ENCODE results near the gene REEP5.
A peak's percentile ranks its signal among the peaks of the same experiment; 100 is the strongest.
"Not testable (repeated sequence)": the region's sequence is repeated elsewhere in the genome, so short reads cannot be mapped to it uniquely, and the experiment has no call there.

The REEP5 gene

DNA sequence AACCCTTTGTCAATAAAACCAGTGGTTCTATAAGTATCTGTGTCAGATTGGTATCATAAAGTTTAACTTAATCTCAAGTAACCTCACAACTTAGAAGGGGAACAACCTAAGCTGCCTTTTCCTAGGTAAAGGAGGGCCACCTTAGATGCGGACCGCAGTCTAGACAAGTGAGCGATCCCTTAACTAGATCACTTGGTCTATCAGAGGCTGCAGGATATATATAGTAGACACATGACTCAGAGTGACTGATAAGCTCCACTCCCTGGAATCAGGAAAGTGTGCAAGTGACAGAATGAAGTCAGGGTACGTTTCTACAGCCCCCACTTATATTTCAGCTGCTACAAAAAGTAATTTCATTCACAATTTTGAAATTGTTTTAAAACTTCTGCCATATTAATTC is 7.4 kb downstream of the REEP5 start:
- ChIA-PET POLR2A (no interaction called here), CTCF (interaction anchor here (1.0 kb wide), 1 partner anchor 17 kb away, joined by 3 read pairs; no protein-coding TSS in a partner anchor)

DNA sequence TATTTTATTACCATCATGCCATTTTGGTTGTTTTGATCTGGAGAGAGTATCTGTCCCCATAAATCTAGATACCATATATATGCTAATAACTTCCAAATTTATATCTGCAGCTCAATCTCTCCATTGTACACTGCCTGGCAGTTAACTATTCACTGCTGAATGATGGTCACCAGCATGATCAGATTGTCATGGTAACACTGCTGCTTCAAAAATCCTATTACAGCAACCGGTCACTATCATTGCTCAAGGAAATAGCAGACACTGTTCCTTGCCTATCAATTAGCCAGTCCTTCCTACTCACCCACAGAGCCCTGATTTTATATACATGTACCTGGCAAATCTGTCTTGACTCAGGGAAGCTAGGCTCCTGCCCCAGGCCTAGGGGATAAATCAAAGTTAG is 11.5 kb downstream of the REEP5 start:
- Histone ChIP-seq H3K4me3 (ENCODE audit: control insufficient read depth in 1 of 7, extremely low read depth in 1 of 7, insufficient read depth in 4 of 7, low read depth in 2 of 7, low read length in 6 of 7) (no peak overlapping the region), H3K4me1 (ENCODE audit: control extremely low read depth in 1 of 4, control insufficient read depth in 4 of 4, insufficient read depth in 4 of 4, low read length in 3 of 4) (no peaks in the 10 kb centered on the region), H3K27ac (ENCODE audit: insufficient read depth in 1 of 2, low read depth in 1 of 2, low read length in 2 of 2, poor library complexity in 1 of 2, severe bottlenecking in 2 of 2) (no peak overlapping the region), H3K9me3 (ENCODE audit: control extremely low read depth in 1 of 5, control insufficient read depth in 4 of 5, insufficient read depth in 2 of 5, low read depth in 1 of 5, low read length in 4 of 5) (no peaks in the 10 kb centered on the region), H3K36me3 (ENCODE audit: control insufficient read depth in 4 of 4, insufficient read depth in 4 of 4, low read length in 3 of 4) (peaks cover 0 to 35% (median 4%) of the 10 kb centered on the region in 4 experiments), H3K27me3 (replicated peaks in 2 of 5; ENCODE audit: control insufficient read depth in 4 of 5, insufficient read depth in 5 of 5, low read length in 4 of 5) (peaks cover 0 to 4% (median 0%) of the 10 kb centered on the region in 5 experiments)
- no peak for DNase-seq
- 100% methylated on average over 1 of the region's 1 CpG for WGBS (ENCODE audit: insufficient coverage)
- CTCF ChIA-PET: no interaction called here
- POLR2A ChIA-PET: no interaction called here

More for the DNA sequence above, 7.4 kb downstream of the REEP5 start:
- no peak overlapping the region for H3K27ac ChIP-seq (ENCODE audit: insufficient read depth in 1 of 2, low read depth in 1 of 2, low read length in 2 of 2, poor library complexity in 1 of 2, severe bottlenecking in 2 of 2)
- no peaks in the 10 kb centered on the region for H3K9me3 ChIP-seq (ENCODE audit: control extremely low read depth in 1 of 5, control insufficient read depth in 4 of 5, insufficient read depth in 2 of 5, low read depth in 1 of 5, low read length in 4 of 5)
- peaks cover 0 to 18% (median 0%) of the 10 kb centered on the region in 5 experiments for H3K27me3 ChIP-seq (replicated peaks in 2 of 5; ENCODE audit: control insufficient read depth in 4 of 5, insufficient read depth in 5 of 5, low read length in 4 of 5)
- peaks cover 2 to 43% (median 3%) of the 10 kb centered on the region in 4 experiments for H3K36me3 ChIP-seq (ENCODE audit: control insufficient read depth in 4 of 4, insufficient read depth in 4 of 4, low read length in 3 of 4)
- no peak for DNase-seq
- H3K4me1 ChIP-seq (ENCODE audit: control extremely low read depth in 1 of 4, control insufficient read depth in 4 of 4, insufficient read depth in 4 of 4, low read length in 3 of 4): no peaks in the 10 kb centered on the region
- no peak overlapping the region for H3K4me3 ChIP-seq (ENCODE audit: control insufficient read depth in 1 of 7, extremely low read depth in 1 of 7, insufficient read depth in 4 of 7, low read depth in 2 of 7, low read length in 6 of 7)
- WGBS (ENCODE audit: insufficient coverage): 100% methylated on average over 3 of the region's 4 CpGs

DNA sequence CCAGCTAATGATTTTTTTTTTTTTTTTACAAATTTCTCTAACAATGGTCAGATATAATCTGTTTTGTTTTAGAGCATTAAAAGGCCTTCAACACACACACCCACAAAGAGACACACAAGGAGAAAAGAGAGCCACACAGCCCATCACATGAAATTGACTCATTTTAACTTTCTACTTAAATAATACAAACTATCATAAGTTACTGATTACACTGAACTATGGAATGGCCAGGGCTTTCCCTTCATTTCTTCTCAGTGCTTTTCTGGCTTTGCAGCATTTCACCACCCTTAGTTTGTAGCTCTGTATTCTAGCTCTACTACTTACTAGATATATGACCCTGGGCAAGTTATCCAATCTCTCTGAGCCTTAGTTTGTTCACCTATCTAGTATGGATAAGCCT is 13.2 kb downstream of the REEP5 start:
- ChIA-PET CTCF (no interaction called here), POLR2A (no interaction called here)
- no peak for DNase-seq
- Histone ChIP-seq H3K9me3 (ENCODE audit: control extremely low read depth in 1 of 5, control insufficient read depth in 4 of 5, insufficient read depth in 2 of 5, low read depth in 1 of 5, low read length in 4 of 5) (no peaks in the 10 kb centered on the region), H3K36me3 (ENCODE audit: control insufficient read depth in 4 of 4, insufficient read depth in 4 of 4, low read length in 3 of 4) (peaks cover 0 to 33% (median 4%) of the 10 kb centered on the region in 4 experiments), H3K27me3 (replicated peaks in 2 of 5; ENCODE audit: control insufficient read depth in 4 of 5, insufficient read depth in 5 of 5, low read length in 4 of 5) (no peaks in the 10 kb centered on the region), H3K4me3 (ENCODE audit: control insufficient read depth in 1 of 7, extremely low read depth in 1 of 7, insufficient read depth in 4 of 7, low read depth in 2 of 7, low read length in 6 of 7) (no peak overlapping the region), H3K4me1 (ENCODE audit: control extremely low read depth in 1 of 4, control insufficient read depth in 4 of 4, insufficient read depth in 4 of 4, low read length in 3 of 4) (no peaks in the 10 kb centered on the region), H3K27ac (ENCODE audit: insufficient read depth in 1 of 2, low read depth in 1 of 2, low read length in 2 of 2, poor library complexity in 1 of 2, severe bottlenecking in 2 of 2) (no peak overlapping the region)

DNA sequence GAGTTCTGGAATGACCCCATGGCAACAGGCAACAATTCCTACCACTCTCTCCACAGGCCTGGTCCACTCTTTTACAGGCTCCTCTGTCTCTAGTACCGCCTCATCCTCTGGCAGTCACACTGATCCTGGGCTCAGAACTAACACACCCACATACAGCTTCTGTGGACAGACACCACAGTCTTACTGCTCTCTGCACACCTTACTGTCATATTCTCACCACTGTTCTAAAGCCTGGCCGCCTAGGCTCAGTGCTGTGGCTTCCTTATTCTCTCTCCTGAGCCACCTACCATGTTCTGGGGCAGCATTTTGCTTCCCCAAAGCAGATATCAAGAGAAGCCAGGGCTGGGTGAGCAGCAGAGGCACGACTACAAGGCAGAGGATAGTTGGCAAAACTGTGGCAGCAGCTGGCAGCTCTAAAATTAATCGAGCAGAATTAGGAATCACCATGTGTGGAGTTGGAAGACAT is 14.8 kb downstream of the REEP5 start:
- ChIA-PET CTCF (no interaction called here), POLR2A (no interaction called here)
- Histone ChIP-seq H3K36me3 (ENCODE audit: control insufficient read depth in 4 of 4, insufficient read depth in 4 of 4, low read length in 3 of 4) (peaks cover 0 to 37% (median 8%) of the 10 kb centered on the region in 4 experiments), H3K4me3 (ENCODE audit: control insufficient read depth in 1 of 7, extremely low read depth in 1 of 7, insufficient read depth in 4 of 7, low read depth in 2 of 7, low read length in 6 of 7) (no peak overlapping the region), H3K4me1 (ENCODE audit: control extremely low read depth in 1 of 4, control insufficient read depth in 4 of 4, insufficient read depth in 4 of 4, low read length in 3 of 4) (no peaks in the 10 kb centered on the region), H3K27me3 (replicated peaks in 2 of 5; ENCODE audit: control insufficient read depth in 4 of 5, insufficient read depth in 5 of 5, low read length in 4 of 5) (no peaks in the 10 kb centered on the region), H3K27ac (ENCODE audit: insufficient read depth in 1 of 2, low read depth in 1 of 2, low read length in 2 of 2, poor library complexity in 1 of 2, severe bottlenecking in 2 of 2) (no peak overlapping the region), H3K9me3 (ENCODE audit: control extremely low read depth in 1 of 5, control insufficient read depth in 4 of 5, insufficient read depth in 2 of 5, low read depth in 1 of 5, low read length in 4 of 5) (no peaks in the 10 kb centered on the region)
- WGBS (ENCODE audit: insufficient coverage): 100% methylated on average over 3 of the region's 4 CpGs
- no peak for DNase-seq

DNA sequence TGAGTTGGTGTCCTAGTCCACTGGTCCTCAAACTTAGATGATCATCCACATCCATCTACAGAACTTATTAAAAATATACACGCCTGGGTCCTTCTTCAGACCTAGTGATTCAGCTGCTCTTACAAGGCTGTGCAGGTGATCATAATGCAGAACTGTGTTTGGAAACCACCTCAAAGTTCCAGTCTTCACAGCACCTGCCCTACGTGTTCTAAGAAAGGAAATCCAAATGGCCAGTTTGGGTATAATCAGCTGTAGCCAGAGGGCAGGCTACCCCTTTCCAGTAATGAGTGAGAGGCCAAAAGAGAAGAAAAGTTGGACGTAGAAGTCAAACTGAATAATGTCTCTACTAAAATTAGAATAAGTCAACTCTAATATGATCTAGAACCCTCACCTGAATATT is 15.4 kb downstream of the REEP5 start:
- DNase-seq: no peak
- Histone ChIP-seq H3K27me3 (replicated peaks in 2 of 5; ENCODE audit: control insufficient read depth in 4 of 5, insufficient read depth in 5 of 5, low read length in 4 of 5) (no peaks in the 10 kb centered on the region), H3K27ac (ENCODE audit: insufficient read depth in 1 of 2, low read depth in 1 of 2, low read length in 2 of 2, poor library complexity in 1 of 2, severe bottlenecking in 2 of 2) (no peak overlapping the region), H3K9me3 (ENCODE audit: control extremely low read depth in 1 of 5, control insufficient read depth in 4 of 5, insufficient read depth in 2 of 5, low read depth in 1 of 5, low read length in 4 of 5) (no peaks in the 10 kb centered on the region), H3K36me3 (ENCODE audit: control insufficient read depth in 4 of 4, insufficient read depth in 4 of 4, low read length in 3 of 4) (peaks cover 0 to 39% (median 9%) of the 10 kb centered on the region in 4 experiments), H3K4me1 (ENCODE audit: control extremely low read depth in 1 of 4, control insufficient read depth in 4 of 4, insufficient read depth in 4 of 4, low read length in 3 of 4) (no peaks in the 10 kb centered on the region), H3K4me3 (ENCODE audit: control insufficient read depth in 1 of 7, extremely low read depth in 1 of 7, insufficient read depth in 4 of 7, low read depth in 2 of 7, low read length in 6 of 7) (no peak overlapping the region)
- POLR2A ChIA-PET: no interaction called here
- CTCF ChIA-PET: no interaction called here
- WGBS (ENCODE audit: insufficient coverage): 92% methylated on average over 2 of the region's 3 CpGs

DNA sequence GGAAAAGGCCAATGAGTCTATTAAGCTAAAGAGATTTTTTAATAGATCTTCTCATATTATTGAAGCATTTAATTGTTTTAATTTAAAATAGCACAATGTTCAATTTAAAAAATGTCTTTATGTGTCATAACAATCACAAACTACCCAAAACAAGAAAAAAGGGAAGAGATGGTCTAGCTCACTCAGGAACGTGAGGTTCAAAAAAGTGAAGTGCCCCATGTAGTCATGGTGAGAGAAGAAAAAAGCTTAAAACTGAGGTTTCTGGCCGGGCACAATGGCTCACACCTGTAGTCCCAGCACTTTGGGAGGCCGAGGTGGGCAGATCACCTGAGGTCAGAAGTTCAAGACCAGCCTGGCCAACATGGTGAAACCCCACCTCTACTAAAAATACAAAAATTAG is 17.0 kb downstream of the REEP5 start:
- not testable (repeated sequence) for H3K4me3 ChIP-seq (ENCODE audit: control insufficient read depth in 1 of 7, extremely low read depth in 1 of 7, insufficient read depth in 4 of 7, low read depth in 2 of 7, low read length in 6 of 7); H3K9me3 ChIP-seq (ENCODE audit: control extremely low read depth in 1 of 5, control insufficient read depth in 4 of 5, insufficient read depth in 2 of 5, low read depth in 1 of 5, low read length in 4 of 5); H3K27ac ChIP-seq (ENCODE audit: insufficient read depth in 1 of 2, low read depth in 1 of 2, low read length in 2 of 2, poor library complexity in 1 of 2, severe bottlenecking in 2 of 2); H3K27me3 ChIP-seq (replicated peaks in 2 of 5; ENCODE audit: control insufficient read depth in 4 of 5, insufficient read depth in 5 of 5, low read length in 4 of 5); H3K4me1 ChIP-seq (ENCODE audit: control extremely low read depth in 1 of 4, control insufficient read depth in 4 of 4, insufficient read depth in 4 of 4, low read length in 3 of 4)
- peak in 1 of 3 donors; percentile 8 for DNase-seq
- ChIA-PET POLR2A (interaction anchor here (0.6 kb wide), 1 partner anchor 55 kb away, joined by 5 read pairs; no protein-coding TSS in a partner anchor), CTCF (interaction anchor here (2.1 kb wide), 1 partner anchor 20 kb away, joined by 5 read pairs; no protein-coding TSS in a partner anchor)
- H3K36me3 ChIP-seq (ENCODE audit: control insufficient read depth in 4 of 4, insufficient read depth in 4 of 4, low read length in 3 of 4): peaks cover 3 to 38% (median 10%) of the 10 kb centered on the region in 4 experiments
- 65% methylated on average over 2 of the region's 3 CpGs for WGBS (ENCODE audit: insufficient coverage)

DNA sequence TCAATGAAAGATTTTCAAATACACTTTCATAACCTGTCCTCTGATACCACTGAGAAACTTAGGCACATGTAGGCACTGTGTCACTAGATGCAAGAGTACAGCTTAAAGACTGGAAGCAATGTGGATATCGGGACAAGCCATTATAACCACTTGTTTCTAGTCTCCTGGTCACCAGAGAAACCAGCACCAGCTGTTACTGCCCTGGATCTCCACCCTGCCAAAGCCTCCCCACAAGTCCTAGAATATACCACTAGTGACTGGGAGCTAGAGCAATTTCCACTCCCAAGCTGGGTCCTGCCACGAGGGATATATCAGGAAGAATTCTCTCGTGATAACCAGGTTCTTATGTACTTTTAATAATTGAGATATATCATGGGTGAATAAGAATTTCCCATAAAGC is 19.5 kb downstream of the REEP5 start:
- no peaks in the 10 kb centered on the region for H3K4me1 ChIP-seq (ENCODE audit: control extremely low read depth in 1 of 4, control insufficient read depth in 4 of 4, insufficient read depth in 4 of 4, low read length in 3 of 4)
- H3K27ac ChIP-seq (ENCODE audit: insufficient read depth in 1 of 2, low read depth in 1 of 2, low read length in 2 of 2, poor library complexity in 1 of 2, severe bottlenecking in 2 of 2): no peak overlapping the region
- peaks cover 3 to 38% (median 8%) of the 10 kb centered on the region in 4 experiments for H3K36me3 ChIP-seq (ENCODE audit: control insufficient read depth in 4 of 4, insufficient read depth in 4 of 4, low read length in 3 of 4)
- CTCF ChIA-PET: interaction anchor here (1.2 kb wide), 1 partner anchor 19 kb away, joined by 3 read pairs; no protein-coding TSS in a partner anchor
- no peak overlapping the region for H3K4me3 ChIP-seq (ENCODE audit: control insufficient read depth in 1 of 7, extremely low read depth in 1 of 7, insufficient read depth in 4 of 7, low read depth in 2 of 7, low read length in 6 of 7)
- no peaks in the 10 kb centered on the region for H3K27me3 ChIP-seq (replicated peaks in 2 of 5; ENCODE audit: control insufficient read depth in 4 of 5, insufficient read depth in 5 of 5, low read length in 4 of 5)
- no peak for DNase-seq
- POLR2A ChIA-PET: no interaction called here
- WGBS (ENCODE audit: insufficient coverage): 100% methylated on average over 1 of the region's 3 CpGs
- no peaks in the 10 kb centered on the region for H3K9me3 ChIP-seq (ENCODE audit: control extremely low read depth in 1 of 5, control insufficient read depth in 4 of 5, insufficient read depth in 2 of 5, low read depth in 1 of 5, low read length in 4 of 5)
